SK-N-MC (cell line): ENCODE data around the gene CEMP1.

Source experiments
- DNase-seq: peaks from one replicate; pipeline ENCODE4 v3.0.0-alpha.2; 2011; ENCODE audit warnings: low read depth, low spot score
- H3K27ac ChIP-seq: fragments of 200-600 bp; sonication (generic); 2 replicates; pipeline ENCODE4 v1.5.1; 2016; ENCODE audit warnings: mixed run types
- H3K36me3 ChIP-seq: fragments of 200-600 bp; sonication (generic); 2 replicates; pipeline ENCODE4 v1.6.1; 2017; ENCODE audit warnings: antibody characterized with exemption, low read length, mixed read lengths; ENCODE audit not compliant: insufficient read depth
- H3K4me3 ChIP-seq: fragments of 200-600 bp; sonication (generic); 2 replicates; pipeline ENCODE4 v1.5.1; 2016
- H3K9ac ChIP-seq: fragments of 200-600 bp; sonication (generic); 2 replicates; pipeline ENCODE4 v1.8.0; 2017; ENCODE audit warnings: mixed run types, mixed read lengths; ENCODE audit not compliant: insufficient read length
- H3K9me3 ChIP-seq: fragments of 200-600 bp; sonication (generic); 2 replicates; pipeline ENCODE4 v1.6.1; 2017; ENCODE audit warnings: low read depth, mild to moderate bottlenecking, antibody characterized with exemption, low read length, moderate library complexity, mixed read lengths
- EZH2 ChIP-seq: fragments of 200-600 bp; sonication (generic); IDR thresholded peaks from one replicate; pipeline ENCODE4 v1.6.1; 2017; ENCODE audit warnings: antibody characterized with exemption
- FOXP2 ChIP-seq: optimal IDR thresholded peaks from 2 replicates; pipeline ENCODE3; 2011; ENCODE audit warnings: mild to moderate bottlenecking, moderate library complexity; ENCODE audit not compliant: insufficient read depth; ENCODE audit errors: extremely low read length, control extremely low read depth
- POLR2AphosphoS5 ChIP-seq: IDR thresholded peaks from 2 replicates; pipeline ENCODE4 v1.6.1; 2012; ENCODE audit warnings: mild to moderate bottlenecking, low read depth, low read length, borderline replicate concordance

CEMP1 gene

DNA sequence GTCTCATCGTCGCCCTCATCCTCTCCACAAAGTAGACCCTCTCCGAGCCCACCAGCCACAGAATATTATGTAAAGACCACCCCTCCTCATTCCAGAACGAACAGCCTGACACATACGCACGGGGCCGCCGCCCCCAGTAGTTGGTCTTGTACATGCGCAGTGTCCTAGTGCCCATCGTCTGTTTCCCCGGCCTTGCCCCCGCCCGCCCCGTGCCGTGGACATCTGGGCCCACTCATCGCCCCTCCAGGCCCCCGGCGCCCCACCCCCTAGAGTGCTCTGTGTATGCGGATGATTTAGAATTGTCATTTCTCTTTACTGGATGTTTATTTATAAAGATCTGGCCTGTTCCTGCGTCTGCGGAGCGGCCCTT is 11.5 kb downstream of the CEMP1 start:
- Histone ChIP-seq H3K27ac (peak overlapping the region; percentile 88), H3K4me3 (peak overlapping the region; percentile 70), H3K36me3 (peaks cover 2% of the 10 kb centered on the region; the same call in 1 of the 2 replicates), H3K9ac (peak overlapping the region; percentile 45), H3K9me3 (no peaks in the 10 kb centered on the region)
- DNase-seq: no peak
- TF ChIP-seq FOXP2 (no peak), POLR2AphosphoS5 (no peak), EZH2 (no peak)

DNA sequence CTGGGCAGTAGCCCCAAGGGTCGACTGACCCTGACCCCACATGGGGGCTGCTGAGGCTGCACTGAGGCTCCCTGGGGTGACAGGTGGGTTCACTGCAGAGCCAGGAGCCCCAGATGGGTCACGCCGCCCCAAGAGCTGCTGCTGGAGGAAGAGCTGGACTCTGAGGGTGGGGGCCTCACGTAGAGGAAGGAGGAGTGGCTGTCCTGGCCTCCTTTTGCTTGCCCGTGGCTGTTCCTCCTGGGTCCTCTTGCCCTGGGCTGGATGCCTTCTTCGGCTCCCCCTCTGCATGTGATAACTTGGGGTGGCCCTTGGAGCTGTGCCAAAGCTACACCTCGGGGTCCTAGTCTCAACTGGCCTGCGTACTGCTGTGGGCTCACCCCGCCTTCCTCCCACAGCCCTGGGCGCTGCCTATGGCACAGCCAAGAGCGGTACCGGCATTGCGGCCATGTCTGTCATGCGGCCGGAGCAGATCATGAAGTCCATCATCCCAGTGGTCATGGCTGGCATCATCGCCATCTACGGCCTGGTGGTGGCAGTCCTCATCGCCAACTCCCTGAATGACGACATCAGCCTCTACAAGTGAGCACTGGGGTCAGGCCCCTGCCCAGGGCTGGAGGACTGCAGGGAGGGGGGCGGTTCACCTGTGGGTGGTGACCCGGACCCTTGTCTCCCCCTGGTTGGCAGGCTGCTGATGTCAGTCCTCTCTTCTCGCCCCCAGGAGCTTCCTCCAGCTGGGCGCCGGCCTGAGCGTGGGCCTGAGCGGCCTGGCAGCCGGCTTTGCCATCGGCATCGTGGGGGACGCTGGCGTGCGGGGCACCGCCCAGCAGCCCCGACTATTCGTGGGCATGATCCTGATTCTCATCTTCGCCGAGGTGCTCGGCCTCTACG is 12.1 kb downstream of the CEMP1 start:
- TF ChIP-seq FOXP2 (no peak), POLR2AphosphoS5 (no peak)
- Histone ChIP-seq H3K4me3 (no peak overlapping the region; the same call in 1 of the 2 replicates), H3K9me3 (no peaks in the 10 kb centered on the region), H3K36me3 (no peaks in the 10 kb centered on the region; the same call in 1 of the 2 replicates), H3K9ac (no peak overlapping the region), H3K27ac (no peak overlapping the region)
- no peak for DNase-seq

DNA sequence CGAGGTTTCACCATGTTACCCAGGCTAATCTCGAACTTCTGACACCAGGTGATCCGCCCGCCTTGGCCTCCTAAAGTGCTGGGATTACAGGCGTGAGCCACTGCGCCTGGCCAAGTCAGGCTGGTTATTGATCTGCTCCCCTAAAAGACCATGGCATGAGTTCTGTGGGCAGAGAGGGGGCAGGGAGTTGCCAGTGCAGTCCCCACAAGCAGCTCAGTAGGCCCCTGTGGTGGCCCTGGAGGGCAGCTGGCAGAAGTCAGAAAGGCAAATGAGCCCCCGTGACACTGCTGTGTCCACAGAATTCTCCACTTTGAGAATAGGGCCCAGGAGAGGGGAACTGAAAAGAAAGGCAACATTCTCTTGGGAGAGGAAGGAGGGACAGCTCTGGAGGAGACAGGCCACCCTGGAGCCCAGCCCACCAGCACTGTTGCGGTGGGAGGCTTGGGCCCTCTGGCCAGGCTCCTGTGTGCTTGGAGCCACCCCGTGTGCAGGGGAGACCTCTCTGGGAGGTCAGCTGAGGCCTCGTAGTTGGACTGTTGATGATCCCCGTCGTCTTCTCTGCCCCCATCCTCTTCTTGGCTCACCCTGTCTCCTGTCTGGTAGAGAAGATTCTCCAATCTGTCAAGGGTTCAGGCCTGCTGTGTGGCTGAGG is 13.1 kb downstream of the CEMP1 start:
- no peaks in the 10 kb centered on the region for H3K9me3 ChIP-seq
- H3K4me3 ChIP-seq: no peak overlapping the region
- TF ChIP-seq POLR2AphosphoS5 (no peak), FOXP2 (no peak)
- no peaks in the 10 kb centered on the region for H3K36me3 ChIP-seq
- no peak overlapping the region for H3K27ac ChIP-seq
- no peak for DNase-seq
- H3K9ac ChIP-seq: no peak overlapping the region

DNA sequence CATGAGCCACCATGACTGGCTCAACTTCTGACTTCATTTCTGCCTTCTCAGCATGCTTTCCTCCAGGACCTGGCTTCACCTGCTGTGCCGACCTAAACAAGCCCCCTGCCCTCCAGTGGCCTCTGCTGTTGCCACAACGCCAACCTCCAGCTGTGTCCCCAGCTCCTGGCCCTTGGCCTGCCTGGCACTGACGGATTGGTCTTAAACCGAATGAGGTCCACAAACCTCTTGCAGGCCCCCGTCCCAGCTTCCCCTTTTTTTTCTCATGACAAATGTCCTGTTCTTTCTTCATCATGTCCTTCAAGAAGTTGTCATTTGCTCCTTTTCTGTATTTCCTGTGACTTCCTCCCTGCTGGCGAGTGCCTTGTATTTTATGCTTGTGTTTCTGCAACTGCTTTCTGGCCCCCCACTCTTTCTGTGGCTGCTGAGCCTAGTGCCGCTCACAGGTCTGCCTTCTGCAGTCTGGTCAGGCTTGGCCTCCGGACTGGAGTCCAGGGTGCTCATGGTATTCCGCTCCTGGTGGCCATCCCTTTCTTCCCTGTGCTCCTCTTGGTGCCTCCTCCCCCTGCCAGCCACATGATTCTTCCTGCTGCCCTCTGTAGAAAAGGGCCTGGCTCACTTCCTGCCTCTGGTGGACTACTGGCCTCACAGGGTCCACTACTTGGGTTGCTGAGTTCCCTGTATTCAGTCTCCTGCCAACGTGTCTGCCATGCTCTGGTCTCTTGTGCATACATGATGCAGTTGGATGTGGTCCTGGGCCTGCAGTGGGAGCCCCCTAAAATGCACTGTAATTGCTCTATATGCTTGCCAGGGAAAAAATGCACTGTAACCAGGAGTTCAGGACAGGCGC is 14.6 kb downstream of the CEMP1 start:
- no peak for TF ChIP-seq POLR2AphosphoS5
- TF ChIP-seq EZH2: no peak
- TF ChIP-seq FOXP2: no peak
- no peak for DNase-seq
- Histone ChIP-seq H3K4me3 (no peak overlapping the region), H3K9me3 (no peaks in the 10 kb centered on the region), H3K27ac (0 out of 2 replicates have a peak overlapping the region, but pooled peaks have one; percentile 6), H3K9ac (no peak overlapping the region), H3K36me3 (no peaks in the 10 kb centered on the region)

DNA sequence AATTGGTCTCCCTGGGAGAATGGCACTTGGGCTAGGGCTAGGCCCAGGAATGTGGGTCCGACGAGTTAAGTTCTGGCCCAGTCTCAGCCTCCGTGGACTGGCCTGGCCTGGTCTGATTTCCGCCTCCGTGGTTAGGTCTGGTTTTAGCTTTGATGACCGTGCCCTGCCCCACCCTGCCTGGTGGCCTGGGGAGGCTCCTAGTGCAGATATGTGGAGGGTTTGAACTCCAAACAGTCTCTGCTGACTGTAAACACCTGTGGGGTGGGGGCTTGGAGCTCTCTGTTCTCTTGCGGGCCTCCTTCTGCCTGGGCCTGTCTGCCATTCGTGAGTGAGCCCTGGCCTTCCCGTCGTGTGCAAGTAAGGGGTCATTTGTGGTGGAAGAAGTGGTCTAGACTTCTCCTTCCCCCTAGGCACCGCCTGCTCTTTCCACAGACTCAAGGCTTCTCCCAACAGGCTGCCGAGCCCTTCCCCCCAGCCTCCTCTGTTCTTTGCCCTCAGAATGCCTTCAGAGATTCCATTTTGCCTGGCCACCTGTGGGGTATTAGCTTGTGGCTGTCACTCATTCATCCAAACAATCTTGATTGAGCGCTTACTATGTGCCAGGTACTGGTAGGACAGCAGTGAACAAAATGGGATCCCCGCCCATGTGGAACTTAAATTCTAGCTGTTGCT is 15.9 kb downstream of the CEMP1 start:
- Histone ChIP-seq H3K36me3 (no peaks in the 10 kb centered on the region), H3K9ac (peak overlapping the region; percentile 97), H3K9me3 (no peaks in the 10 kb centered on the region), H3K4me3 (peak overlapping the region; percentile 95), H3K27ac (peak overlapping the region; percentile 35; the same call in 1 of the 2 replicates)
- TF ChIP-seq FOXP2: no peak
- TF ChIP-seq POLR2AphosphoS5: no peak
- no peak for TF ChIP-seq EZH2
- no peak for DNase-seq

DNA sequence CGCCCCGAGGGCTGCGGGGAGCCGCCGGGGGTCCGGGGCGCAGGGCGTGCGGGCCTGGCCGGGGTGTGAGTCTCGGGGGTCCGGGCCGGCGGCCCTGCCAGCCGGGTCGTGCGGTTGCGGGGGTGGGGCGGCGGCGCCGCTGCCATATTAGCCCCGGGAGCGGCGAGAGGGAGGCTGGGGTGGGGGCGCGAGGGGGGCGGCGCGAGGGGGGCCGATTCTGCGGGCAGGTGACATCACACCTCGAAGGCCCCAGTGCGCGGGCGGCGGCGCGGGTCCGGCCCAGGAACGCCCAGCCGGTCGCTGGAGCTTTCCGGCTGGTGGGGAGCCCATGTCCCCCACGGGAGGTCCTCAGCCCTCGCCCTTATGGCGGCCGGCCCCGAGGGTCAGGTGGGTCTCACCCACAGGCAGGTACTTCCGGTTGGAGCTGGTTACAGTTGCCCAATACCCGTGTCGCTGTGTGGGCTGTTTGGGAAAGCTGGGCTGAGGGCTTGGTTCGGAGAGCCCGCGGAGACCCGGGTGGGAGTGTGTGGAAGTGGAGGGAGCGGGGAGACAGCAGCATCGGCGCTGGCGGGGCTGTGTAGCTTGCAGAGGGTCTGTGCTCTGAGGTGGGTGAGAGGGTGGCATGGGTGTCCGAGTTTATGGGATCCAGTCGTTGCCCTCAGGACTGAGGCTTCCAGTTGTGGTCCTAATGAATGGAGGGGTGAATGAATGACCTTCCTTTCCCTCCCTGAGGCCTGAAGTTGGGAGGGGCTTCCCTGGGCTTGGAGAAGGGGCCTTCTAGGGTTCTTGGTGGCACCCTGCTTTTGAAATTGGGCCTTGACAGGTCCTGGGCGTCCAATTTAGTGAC is 16.7 kb downstream of the CEMP1 start:
- Histone ChIP-seq H3K36me3 (no peaks in the 10 kb centered on the region), H3K27ac (peak overlapping the region; percentile 93; the same call in 1 of the 2 replicates), H3K9ac (peak overlapping the region; percentile 97), H3K4me3 (peak overlapping the region; percentile 95), H3K9me3 (no peaks in the 10 kb centered on the region)
- DNase-seq: no peak
- TF ChIP-seq FOXP2 (no peak), POLR2AphosphoS5 (no peak), EZH2 (no peak)

DNA sequence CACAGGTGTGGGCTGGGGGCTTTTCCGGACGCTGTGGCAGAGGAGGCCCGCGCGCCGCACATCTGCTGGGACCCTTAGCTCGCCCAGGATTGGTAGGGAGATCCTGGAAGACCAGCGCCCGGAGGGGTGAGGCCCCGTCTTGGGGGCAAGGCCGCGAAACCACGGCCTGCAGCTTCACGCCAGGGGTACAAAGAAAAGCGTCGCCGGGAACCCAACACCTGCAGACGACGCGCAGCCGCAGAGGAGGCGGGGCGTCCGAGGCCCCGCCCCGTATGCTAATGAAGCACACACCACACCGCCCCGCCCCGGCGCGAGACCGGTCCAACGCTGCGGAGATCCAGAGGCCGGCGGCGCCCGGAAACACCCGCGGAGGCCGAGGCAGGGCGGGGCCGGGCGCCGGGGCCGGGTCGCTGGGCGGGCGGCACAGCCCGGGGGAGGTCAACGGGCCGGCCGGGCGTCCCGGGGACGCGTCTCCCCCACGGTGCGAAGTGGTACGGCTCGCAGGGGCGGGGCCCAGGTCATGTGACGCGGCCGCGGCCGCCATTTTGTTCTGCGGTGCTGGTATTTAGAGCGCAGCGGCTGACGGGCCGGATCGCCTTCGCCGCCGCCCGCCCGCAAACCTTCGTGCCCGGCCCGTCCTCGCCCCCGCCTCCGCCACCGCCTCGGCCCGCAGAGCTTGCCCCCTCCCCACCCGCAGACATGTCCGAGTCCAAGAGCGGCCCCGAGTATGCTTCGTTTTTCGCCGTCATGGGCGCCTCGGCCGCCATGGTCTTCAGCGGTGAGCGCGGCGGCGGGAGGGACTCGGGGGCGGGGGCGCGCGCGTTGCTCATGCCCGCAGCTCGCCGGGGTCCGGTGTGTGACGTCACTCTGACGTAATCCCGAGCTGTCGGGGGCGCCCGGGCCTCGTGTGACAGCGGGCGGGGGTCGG is 17.5 kb downstream of the CEMP1 start, which contains the start of gene ATP6V0C:
TSS of gene ATP6V0C (plus strand) at position 548 of the 928 bp plus-strand sequence. CDS start at position 700, 152 bp downstream.
- peak within 1 kb of the TSS; percentile 97 for H3K9ac ChIP-seq
- TF ChIP-seq FOXP2 (peak; percentile 21), EZH2 (no peak), POLR2AphosphoS5 (peak; percentile 78)

More for the DNA sequence above, 17.5 kb downstream of the CEMP1 start, which contains the start of gene ATP6V0C:
- no peak for DNase-seq
- Histone ChIP-seq H3K9me3 (no peaks in the 10 kb centered on the region), H3K4me3 (peak within 1 kb of the TSS; percentile 95), H3K27ac (peak within 1 kb of the TSS; percentile 93), H3K36me3 (no peaks in the 10 kb centered on the region)
